Smooth muscle cell (in vitro differentiated cells): ENCODE data around the gene WDFY2. TPM values are rescaled to one million over a fixed set of nuclear protein-coding genes. Genes with fewer than 3 reads are reported as not detected.

Experiments
- DNase-seq: peaks from one replicate; lab custom pipeline; 2025; ENCODE audit not compliant: unreplicated experiment; lab: John Stamatoyannopoulos, UW
- H2AFZ ChIP-seq: fragments of 200-600 bp; sonication (generic); 2 replicates; pipeline ENCODE4 v1.6.0; 2016; ENCODE audit warnings: antibody characterized with exemption, low read depth, mild to moderate bottlenecking
- H3F3A ChIP-seq: fragments of 200-600 bp; sonication (generic); 2 replicates; pipeline ENCODE4 v1.6.0; 2017; ENCODE audit warnings: antibody characterized with exemption, low read depth
- H3K27ac ChIP-seq: fragments of 200-600 bp; sonication (generic); 2 replicates; pipeline ENCODE4 v1.5.1; 2016; ENCODE audit warnings: low read depth, mild to moderate bottlenecking
- H3K27me3 ChIP-seq: fragments of 200-600 bp; sonication (generic); 2 replicates; pipeline ENCODE4 v1.6.1; 2016; ENCODE audit warnings: low read depth, mild to moderate bottlenecking
- H3K36me3 ChIP-seq: fragments of 200-600 bp; sonication (generic); 2 replicates; pipeline ENCODE4 v1.5.1; 2016; ENCODE audit warnings: low read depth
- H3K4me1 ChIP-seq: fragments of 200-600 bp; sonication (generic); 2 replicates; pipeline ENCODE4 v1.5.1; 2016; ENCODE audit warnings: low read depth
- H3K4me2 ChIP-seq: fragments of 200-600 bp; sonication (generic); 2 replicates; pipeline ENCODE4 v1.6.0; 2016; ENCODE audit warnings: mild to moderate bottlenecking
- H3K4me3 ChIP-seq: fragments of 200-600 bp; sonication (generic); 2 replicates; pipeline ENCODE4 v1.5.1; 2016; ENCODE audit warnings: mild to moderate bottlenecking
- H3K79me2 ChIP-seq: fragments of 200-600 bp; sonication (generic); 2 replicates; pipeline ENCODE4 v1.6.0; 2016; ENCODE audit warnings: low read depth, mild to moderate bottlenecking
- H3K9ac ChIP-seq: fragments of 200-600 bp; sonication (generic); 2 replicates; pipeline ENCODE4 v1.6.0; 2016; ENCODE audit warnings: low read depth
- H3K9me3 ChIP-seq: fragments of 200-600 bp; sonication (generic); replicated peaks from 2 replicates; pipeline ENCODE4 v1.5.1; 2016; ENCODE audit warnings: low read depth
- H4K20me1 ChIP-seq: fragments of 200-600 bp; sonication (generic); 2 replicates; pipeline ENCODE4 v1.6.0; 2016; ENCODE audit warnings: low read depth
- CTCF ChIP-seq: fragments of 200-600 bp; sonication (generic); IDR thresholded peaks from 2 replicates; pipeline ENCODE4 v1.5.1; 2017; ENCODE audit warnings: borderline replicate concordance, mild to moderate bottlenecking, antibody characterized with exemption; ENCODE audit not compliant: insufficient read depth, poor library complexity, severe bottlenecking
- WGBS: methylation state at CpG from one replicate; pipeline ENCODE4 v1.1.7; 2016; ENCODE audit warnings: low lambda C conversion rate; 5-methylcytosine and 5-hydroxymethylcytosine counted together
- polyA plus RNA-seq: library from polyadenylated mRNA; unstranded; fragments of >200 nt; fragmentation: Nextera tagmentation; extraction: Ambion mirVana; gene quantifications from 2 replicates; pipeline ENCODE4 v1.2.1, GENCODE V29; 2016
- total RNA-seq: library from RNA; depleted of rRNA; stranded (reverse); fragments of >200 nt; gene quantifications from 2 replicates; pipeline ENCODE4 v1.2.3, GENCODE V29; 2014

Gene WDFY2
- total and polyA plus RNA-seq, 2 experiments from 2014 or later, result 6.6 to 13.7 TPM

GRCh38 chr13:51805313-51805712 lies 221.1 kb downstream of the WDFY2 start:
- peaks cover 14% of the 10 kb centered on the region for H3F3A ChIP-seq
- TF ChIP-seq CTCF, result no peak
- no peak for DNase-seq
- H3K4me2 ChIP-seq, result peak overlapping the region; percentile 94
- no peaks in the 10 kb centered on the region for H3K36me3 ChIP-seq
- no peak overlapping the region for H3K9ac ChIP-seq
- no peaks in the 10 kb centered on the region for H4K20me1 ChIP-seq
- 92% methylated on average over 4 of the region's 4 CpGs for WGBS
- H3K4me1 ChIP-seq, result peaks cover 29% of the 10 kb centered on the region
- H3K79me2 ChIP-seq, result no peaks in the 10 kb centered on the region
- H3K27ac ChIP-seq, result peak overlapping the region; percentile 93
- H3K9me3 ChIP-seq, result no peaks in the 10 kb centered on the region
- H3K27me3 ChIP-seq, result no peaks in the 10 kb centered on the region
- no peak overlapping the region for H2AFZ ChIP-seq
- H3K4me3 ChIP-seq, result no peak overlapping the region

- Histone ChIP-seq H3F3A (peaks cover 14% of the 10 kb centered on the region), H3K9ac (no peak overlapping the region), H3K27me3 (no peaks in the 10 kb centered on the region), H3K36me3 (no peaks in the 10 kb centered on the region), H4K20me1 (no peaks in the 10 kb centered on the region), H3K27ac (no peak overlapping the region), H3K4me3 (no peak overlapping the region), H3K4me2 (no peak overlapping the region), H3K4me1 (peaks cover 29% of the 10 kb centered on the region), H2AFZ (no peak overlapping the region), H3K9me3 (no peaks in the 10 kb centered on the region), H3K79me2 (no peaks in the 10 kb centered on the region)
- 96% methylated on average over 2 of the region's 2 CpGs for WGBS
- no peak for TF ChIP-seq CTCF
- DNase-seq, result no peak
Observed at GRCh38 chr13:51805925-51806324, 221.7 kb downstream of the WDFY2 start.

GRCh38 chr13:51806566-51806965 lies 222.3 kb downstream of the WDFY2 start:
- no peaks in the 10 kb centered on the region for H4K20me1 ChIP-seq
- peaks cover 14% of the 10 kb centered on the region for H3F3A ChIP-seq
- H3K9ac ChIP-seq, result no peak overlapping the region
- no peak overlapping the region for H3K4me2 ChIP-seq
- no peak overlapping the region for H3K27ac ChIP-seq
- H3K36me3 ChIP-seq, result no peaks in the 10 kb centered on the region
- WGBS, result 91% methylated on average over 2 of the region's 2 CpGs
- DNase-seq, result no peak
- no peak overlapping the region for H2AFZ ChIP-seq
- TF ChIP-seq CTCF, result no peak
- no peaks in the 10 kb centered on the region for H3K79me2 ChIP-seq
- peaks cover 29% of the 10 kb centered on the region for H3K4me1 ChIP-seq
- H3K4me3 ChIP-seq, result no peak overlapping the region
- no peaks in the 10 kb centered on the region for H3K27me3 ChIP-seq
- no peaks in the 10 kb centered on the region for H3K9me3 ChIP-seq

- no peaks in the 10 kb centered on the region for H3K27me3 ChIP-seq
- no peak overlapping the region for H2AFZ ChIP-seq
- peaks cover 14% of the 10 kb centered on the region for H3F3A ChIP-seq
- H3K4me3 ChIP-seq, result no peak overlapping the region
- no peak for DNase-seq
- H3K9ac ChIP-seq, result no peak overlapping the region
- peaks cover 25% of the 10 kb centered on the region for H3K4me1 ChIP-seq
- no peak for TF ChIP-seq CTCF
- no peak overlapping the region for H3K27ac ChIP-seq
- WGBS, result 80% methylated on average over 5 of the region's 5 CpGs
- H3K36me3 ChIP-seq, result no peaks in the 10 kb centered on the region
- H4K20me1 ChIP-seq, result no peaks in the 10 kb centered on the region
- H3K4me2 ChIP-seq, result no peak overlapping the region
- no peaks in the 10 kb centered on the region for H3K9me3 ChIP-seq
- no peaks in the 10 kb centered on the region for H3K79me2 ChIP-seq
Observed at GRCh38 chr13:51807041-51807440, 222.8 kb downstream of the WDFY2 start.
